Dermis microvascular lymphatic vessel endothelial cell (primary cell): ENCODE results near the gene WNT3A. TPM values are rescaled to one million over a fixed set of nuclear protein-coding genes. Genes with fewer than 3 reads are reported as not detected.

Experiments used
- DNase-seq, 2 donors: peaks; one replicate each; pipeline versions ENCODE4 v3.0.0 to v3.0.0-alpha.2; 2010; ENCODE audit warnings: low read depth in 2 of 2
- total RNA-seq: library from RNA; depleted of rRNA; stranded (reverse); fragments of >200 nt; gene quantifications from 2 replicates; pipeline ENCODE4 v1.2.1, GENCODE V29; 2014

Gene WNT3A
- total RNA-seq, 1 donor from 2014 or later = not detected

DNA sequence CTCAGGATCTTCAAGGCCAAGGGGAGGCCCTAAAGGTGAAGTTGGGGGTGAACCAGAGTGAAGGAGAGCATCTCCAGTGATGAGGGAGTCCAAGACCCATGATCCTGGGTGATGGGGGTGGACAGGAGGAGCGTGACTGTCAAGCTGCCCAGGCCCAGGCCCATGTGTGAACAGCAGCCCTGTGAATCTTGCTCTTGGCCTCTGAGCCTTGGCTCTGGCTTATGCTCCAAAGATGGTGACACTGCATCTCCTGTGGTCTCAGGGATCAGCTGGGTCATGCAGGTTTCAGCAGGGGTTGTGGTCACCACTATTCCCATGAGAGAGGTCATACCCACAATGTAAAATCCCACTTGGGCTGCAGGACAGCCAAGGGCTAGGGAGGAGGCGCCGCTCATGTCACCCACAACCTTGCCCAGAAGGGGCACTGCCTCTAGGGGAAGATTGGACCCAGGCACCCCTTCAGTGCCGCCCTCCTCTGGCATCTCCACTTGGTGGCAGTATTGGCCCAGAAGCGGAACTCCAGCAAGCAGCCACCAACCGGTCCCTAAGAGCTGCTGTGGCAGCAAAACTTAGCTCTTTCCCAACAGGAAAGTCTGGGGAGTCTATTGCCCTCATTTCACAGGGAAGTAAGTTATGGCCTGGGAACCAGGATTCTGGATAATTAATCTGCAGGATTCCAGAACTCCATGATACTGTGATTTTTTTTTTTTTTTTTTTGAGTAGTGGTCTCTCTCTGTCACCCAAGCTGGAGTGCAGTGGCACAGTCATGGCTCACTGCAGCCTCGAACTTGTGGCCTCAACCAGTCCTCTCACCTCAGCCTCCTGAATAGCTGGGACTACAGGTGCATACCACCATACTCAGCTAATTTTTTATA lies 7.5 kb upstream of the WNT3A start:
- peak; percentile 60 to 79 for DNase-seq

DNA sequence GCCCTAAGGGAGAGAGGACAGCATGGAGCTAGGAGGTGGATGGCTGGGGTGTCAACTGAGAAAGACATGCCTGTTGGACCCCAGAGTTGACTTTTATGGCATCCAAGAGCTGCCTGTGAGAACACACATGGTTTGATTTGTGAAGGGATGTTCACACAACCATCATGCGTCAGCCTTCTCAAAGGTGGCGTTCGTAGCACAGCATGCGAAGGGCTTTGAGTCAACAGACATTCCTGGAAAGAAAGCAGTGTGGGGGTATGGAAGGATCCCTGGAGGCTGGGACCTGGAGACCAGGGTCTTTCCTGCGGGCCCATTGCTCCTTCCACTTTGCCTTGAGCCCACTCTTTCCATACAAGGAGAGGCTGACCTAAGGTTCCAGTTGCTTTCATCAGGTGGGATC lies 6.4 kb upstream of the WNT3A start:
- DNase-seq = no peak

DNA sequence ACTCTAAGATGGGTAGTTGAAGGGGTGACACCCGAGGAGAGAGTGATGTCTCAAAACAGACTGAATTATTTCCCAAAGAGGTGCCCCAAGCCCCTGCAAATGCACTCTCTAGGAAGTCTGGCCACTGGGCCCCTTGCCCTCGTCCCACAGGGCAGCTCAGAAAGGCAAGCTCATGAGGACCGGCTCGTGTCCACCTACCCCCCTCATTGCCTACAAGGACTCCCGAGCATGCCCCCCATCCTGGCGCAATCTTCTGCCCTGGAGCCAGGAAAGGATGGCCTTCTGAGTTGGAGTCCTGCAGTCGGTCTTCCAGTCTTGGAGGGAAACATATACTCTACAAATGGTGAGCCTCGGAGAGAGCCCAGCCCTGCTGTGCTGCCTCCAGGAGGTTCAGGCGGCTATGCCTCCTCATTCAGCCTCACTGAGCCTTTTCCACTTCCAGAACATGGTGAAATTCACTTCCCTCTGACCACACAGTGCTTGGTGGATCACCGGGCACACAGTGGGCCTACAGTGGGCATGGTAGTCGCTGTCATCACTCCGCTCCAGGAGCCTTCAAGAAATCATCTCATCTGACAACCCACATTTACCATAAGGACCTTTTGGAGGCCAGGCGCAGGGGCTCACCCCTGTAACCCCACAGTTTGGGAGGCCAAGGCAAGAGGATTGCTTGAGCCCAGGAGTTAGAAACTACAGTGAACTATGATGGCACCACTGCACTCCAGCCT lies 5.8 kb upstream of the WNT3A start:
- no peak for DNase-seq

GRCh38 chr1:228001738-228002535 lies 4.9 kb upstream of the WNT3A start:
- no peak for DNase-seq

GRCh38 chr1:228002792-228003191 lies 4.0 kb upstream of the WNT3A start:
- no peak for DNase-seq

DNA sequence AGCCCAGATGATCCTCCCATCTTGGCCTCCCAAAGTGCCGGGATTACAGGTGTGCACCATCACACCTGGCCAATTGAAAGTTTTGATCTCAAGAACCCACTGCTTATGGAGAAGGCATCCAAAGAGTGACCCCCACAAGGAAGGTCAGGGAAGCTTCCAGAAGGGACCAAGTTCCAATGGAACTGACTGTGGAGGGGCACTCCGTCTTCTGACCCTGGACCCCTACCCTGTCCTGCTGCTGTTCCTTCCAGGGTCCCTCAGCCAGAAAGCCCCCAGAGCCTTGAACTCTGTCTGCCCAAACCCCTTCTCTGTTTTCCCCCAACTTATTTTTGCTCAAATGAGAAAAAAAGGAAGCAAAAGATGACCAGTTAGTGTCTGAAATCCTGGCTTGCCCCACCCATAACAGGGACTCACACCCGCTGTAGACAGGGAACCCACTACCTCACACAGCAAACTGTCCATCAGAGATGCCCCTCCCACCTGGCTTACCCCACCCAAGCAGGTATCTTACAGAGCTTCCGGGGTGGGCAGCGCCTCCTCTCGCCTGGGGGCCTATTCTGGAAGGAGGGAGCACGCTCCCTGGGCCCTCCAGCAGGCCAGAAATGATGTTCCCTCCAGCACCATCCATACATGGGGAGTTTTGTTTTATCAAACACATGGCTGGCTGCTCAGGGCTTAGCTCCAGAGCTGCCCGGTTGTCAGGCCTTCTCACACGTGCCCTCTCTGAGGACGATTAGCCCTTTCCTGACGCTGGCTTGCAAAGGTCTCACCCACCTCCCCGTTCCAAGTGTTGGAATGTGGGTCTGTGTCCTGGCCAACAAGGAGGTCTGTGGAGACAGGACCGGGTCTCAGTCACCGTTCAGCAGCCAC lies 3.1 kb upstream of the WNT3A start:
- DNase-seq = no peak

DNA sequence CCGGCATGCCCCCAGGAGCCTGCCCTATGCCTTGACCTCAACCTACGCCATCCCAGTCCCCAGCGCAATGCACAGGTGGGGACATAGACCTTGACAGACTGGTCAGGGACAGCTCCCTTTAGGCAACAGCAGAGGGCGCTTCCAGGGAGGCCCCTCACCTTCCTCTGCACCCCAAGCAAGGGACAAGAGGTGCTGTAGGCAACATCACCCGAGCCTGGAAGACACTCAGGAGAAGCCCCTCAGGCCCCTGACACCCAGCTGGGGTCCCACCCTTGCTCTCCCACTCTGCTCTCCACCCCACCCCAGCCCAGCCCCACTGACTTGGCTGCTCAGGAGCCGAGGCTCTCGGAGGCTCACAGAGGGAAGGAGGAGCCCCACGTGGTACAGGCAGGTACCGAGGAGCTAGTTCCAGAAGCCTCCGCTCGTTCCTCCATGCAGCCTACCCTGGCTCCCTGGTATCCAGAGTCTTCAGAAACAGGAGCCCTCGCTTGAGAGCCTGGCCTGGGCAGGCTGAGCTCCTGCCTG lies 2.4 kb upstream of the WNT3A start:
- peak in 1 of 2 donors; percentile 22 for DNase-seq

DNA sequence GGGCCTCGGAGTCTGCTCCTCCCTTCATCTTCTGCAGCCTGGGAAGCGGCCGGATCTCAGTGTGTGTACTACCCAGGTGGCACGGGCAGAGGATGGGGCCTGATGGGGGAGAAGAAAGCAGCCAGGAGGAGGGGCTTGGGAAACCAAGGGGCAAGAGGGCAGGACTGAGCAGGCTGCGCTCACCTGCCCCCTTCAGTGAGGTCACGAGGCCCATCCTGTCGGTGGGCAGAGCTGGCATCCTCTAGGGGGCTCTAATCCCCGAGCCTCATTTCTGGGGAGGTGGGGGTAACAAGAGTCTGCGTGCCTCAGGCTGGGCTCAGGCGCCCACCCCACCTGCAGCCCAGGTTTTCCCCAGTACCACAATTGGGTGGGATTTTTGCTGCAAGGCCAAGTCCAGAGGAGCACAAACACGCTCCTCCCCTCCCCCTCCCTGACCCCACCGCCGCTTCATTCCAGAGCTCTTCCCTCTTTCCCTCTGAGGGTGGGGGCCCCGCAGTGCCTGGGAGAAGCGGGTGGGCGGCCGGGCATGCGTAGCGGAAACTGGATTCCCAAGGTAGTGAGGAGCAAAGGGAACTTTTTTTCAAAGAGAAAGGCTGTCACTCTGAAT lies 1.8 kb upstream of the WNT3A start:
- no peak for DNase-seq

- DNase-seq = no peak
Measured at GRCh38 chr1:228005511-228006033, 1.2 kb upstream of the WNT3A start.

- DNase-seq = no peak
Measured at GRCh38 chr1:228006034-228006785, 588 bp upstream of the WNT3A start.

GRCh38 chr1:228007049-228007800 lies 427 bp downstream of the WNT3A start:
- DNase-seq = no peak

- no peak for DNase-seq
Measured at GRCh38 chr1:228007801-228008341, 1.1 kb downstream of the WNT3A start.

DNA sequence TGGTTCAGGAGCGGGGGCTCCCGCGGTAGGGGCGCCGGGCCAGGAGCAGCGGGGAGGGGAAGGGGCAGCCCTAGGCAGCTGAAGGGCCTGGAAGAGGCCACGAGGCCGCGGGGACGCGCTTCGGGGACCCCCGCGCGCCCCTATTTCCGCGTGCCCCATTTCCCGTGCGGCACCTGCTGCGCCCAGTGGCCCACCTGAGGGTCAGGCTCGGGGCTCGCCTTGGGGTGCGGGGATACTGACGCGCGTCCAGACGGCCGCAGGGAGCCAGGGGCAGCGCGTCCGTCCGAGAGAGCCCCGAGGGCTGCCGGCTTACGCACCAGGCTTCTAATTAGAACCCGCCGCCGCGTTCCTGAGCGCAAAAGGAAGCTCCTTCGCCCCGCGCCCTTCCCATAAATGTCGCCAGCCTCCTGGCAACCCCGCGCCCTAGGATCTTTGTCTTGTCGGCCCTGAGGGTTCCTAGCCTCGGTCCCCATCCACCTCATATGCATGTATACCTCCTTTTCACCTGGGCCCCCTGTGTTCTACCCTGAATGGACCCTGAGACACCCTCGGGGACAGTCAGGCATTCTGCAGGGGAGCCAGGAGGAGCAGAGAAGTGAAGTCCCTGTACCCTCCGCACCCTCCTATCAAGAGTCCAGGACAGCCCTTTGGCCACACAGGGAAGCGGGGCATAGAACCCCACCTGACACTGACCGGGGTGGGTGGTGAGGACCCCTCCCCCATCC lies 1.8 kb downstream of the WNT3A start:
- no peak for DNase-seq

DNA sequence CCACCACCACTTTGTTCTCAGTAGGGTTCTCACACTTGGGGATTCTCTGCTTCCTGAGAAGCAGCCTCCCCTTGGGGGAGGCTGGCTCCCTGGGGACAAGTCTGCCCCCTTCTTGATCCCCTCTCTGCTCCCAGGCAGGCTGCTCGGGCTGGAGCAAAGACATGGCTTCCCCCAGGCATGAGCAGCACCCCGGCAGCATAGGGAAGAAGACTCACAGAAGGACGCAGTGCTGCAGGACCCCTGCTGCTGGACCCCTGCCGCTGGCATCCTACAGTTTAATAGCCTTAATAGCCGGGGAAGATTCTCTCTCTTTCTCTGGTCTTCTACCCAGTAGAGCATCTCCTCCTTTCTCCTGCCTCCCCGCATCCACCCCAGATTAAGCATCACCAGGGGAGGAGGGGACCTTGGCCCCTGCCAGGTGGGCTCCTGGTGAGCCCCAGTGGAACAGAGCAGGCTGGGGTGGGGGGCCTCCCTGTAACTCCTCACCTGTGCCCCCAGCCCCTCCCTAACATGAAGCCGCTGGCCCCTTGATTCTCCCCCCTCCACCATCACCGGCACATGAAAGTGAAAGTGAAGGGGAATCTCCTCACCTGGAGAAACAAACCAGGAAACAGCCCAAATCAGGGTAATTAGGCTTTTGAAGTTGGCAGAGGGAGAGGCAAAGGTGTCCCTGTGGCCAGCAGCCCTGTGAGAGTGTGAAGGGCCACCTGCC lies 2.5 kb downstream of the WNT3A start:
- no peak for DNase-seq

GRCh38 chr1:228009828-228010775 lies 3.3 kb downstream of the WNT3A start:
- no peak for DNase-seq

DNA sequence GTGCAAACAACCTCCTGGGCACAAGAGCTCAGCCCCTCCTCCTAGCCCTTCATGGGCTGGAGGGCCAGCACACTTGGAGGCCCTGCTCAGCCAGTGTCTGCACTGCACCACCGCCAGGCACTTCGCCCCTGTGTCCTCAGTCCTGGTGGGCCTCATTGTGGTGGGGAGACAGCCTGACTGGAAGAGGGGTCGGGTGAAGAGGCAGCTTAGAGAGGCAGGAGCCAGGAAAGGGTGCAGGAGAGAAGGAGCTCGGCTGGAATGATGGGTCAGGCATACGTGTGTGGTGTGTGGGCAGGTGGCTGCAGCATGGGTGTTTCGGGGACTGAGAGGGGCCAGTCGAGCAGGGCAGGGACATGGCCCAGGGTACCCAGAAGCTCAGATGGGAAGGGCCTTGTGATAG lies 4.1 kb downstream of the WNT3A start:
- DNase-seq = no peak
